OCI-LY3 (cell line): ENCODE data around the gene TXNL4A.

Experiments used
- H2AFZ ChIP-seq: fragments of 200-600, 300-600 bp; shearing (Covaris generic); 2 replicates; pipeline ENCODE4 v1.6.0; 2014; ENCODE audit warnings: antibody characterized with exemption, low read depth, low read length
- H3K27ac ChIP-seq: fragments of 200-600, 300-600 bp; sonication (generic); 2 replicates; pipeline ENCODE4 v1.5.1; 2014; ENCODE audit warnings: mild to moderate bottlenecking, low read length, moderate library complexity, mixed read lengths
- H3K27me3 ChIP-seq: fragments of 200-600, 300-600 bp; sonication (generic); 2 replicates; pipeline ENCODE4 v1.6.1; 2014; ENCODE audit warnings: low read depth, low read length, mixed read lengths
- H3K36me3 ChIP-seq: fragments of 200-600, 300-600 bp; sonication (generic); replicated peaks from 2 replicates; pipeline ENCODE3; 2014; ENCODE audit warnings: low read depth, low read length, mixed read lengths
- H3K4me1 ChIP-seq: fragments of 300-600, 200-600 bp; sonication (generic); 2 replicates; pipeline ENCODE4 v1.6.1; 2014; ENCODE audit warnings: low read length, mixed read lengths
- H3K4me2 ChIP-seq: fragments of 200-600, 300-600 bp; sonication (generic); 2 replicates; pipeline ENCODE4 v1.6.1; 2014; ENCODE audit warnings: low read length, mixed read lengths
- H3K4me3 ChIP-seq: fragments of 300-600, 200-600 bp; sonication (generic); 2 replicates; pipeline ENCODE4 v1.5.1; 2014; ENCODE audit warnings: antibody characterized with exemption, mild to moderate bottlenecking, low read length, moderate library complexity
- H3K79me2 ChIP-seq: fragments of 300-600, 200-600 bp; shearing (Covaris generic); 2 replicates; pipeline ENCODE4 v1.6.1; 2014; ENCODE audit warnings: mild to moderate bottlenecking, low read length, mixed read lengths
- H3K9ac ChIP-seq: fragments of 300-600, 200-600 bp; shearing (Covaris generic); 2 replicates; pipeline ENCODE4 v1.6.0; 2014; ENCODE audit warnings: mild to moderate bottlenecking, low read length, moderate library complexity
- H3K9me3 ChIP-seq: fragments of 200-600, 300-600 bp; shearing (Covaris generic); 2 replicates; pipeline ENCODE4 v1.6.1; 2014; ENCODE audit warnings: low read length, mixed read lengths; ENCODE audit not compliant: insufficient read depth
- H4K20me1 ChIP-seq: fragments of 200-600, 300-600 bp; sonication (generic); 2 replicates; pipeline ENCODE4 v1.6.1; 2016; ENCODE audit warnings: low read length, mixed read lengths; ENCODE audit not compliant: insufficient read depth
- CTCF ChIP-seq: fragments of 200-600, 300-600 bp; sonication (generic); IDR thresholded peaks from 2 replicates; pipeline ENCODE4 v1.5.1; 2014; ENCODE audit warnings: antibody characterized with exemption, low read length, low read depth
- EZH2phosphoT487 ChIP-seq: fragments of 200-600 bp; shearing (Covaris generic); IDR thresholded peaks from 2 replicates; pipeline ENCODE4 v1.6.1; 2018; ENCODE audit warnings: antibody characterized with exemption, mixed run types, low read depth

TXNL4A gene

GRCh38 chr18:80010551-80010906 is 22.2 kb upstream of the TXNL4A start:
- no peak overlapping the region for H3K27ac ChIP-seq
- H3K4me1 ChIP-seq = no peaks in the 10 kb centered on the region
- no peaks in the 10 kb centered on the region for H4K20me1 ChIP-seq
- no peak overlapping the region for H3K4me3 ChIP-seq
- no peak overlapping the region for H3K4me2 ChIP-seq
- no peaks in the 10 kb centered on the region for H3K36me3 ChIP-seq
- TF ChIP-seq EZH2phosphoT487 (no peak), CTCF (no peak)
- H2AFZ ChIP-seq = no peak overlapping the region
- H3K79me2 ChIP-seq = no peaks in the 10 kb centered on the region
- H3K9ac ChIP-seq = no peak overlapping the region
- peaks cover 4% of the 10 kb centered on the region; the same call in 1 of the 2 replicates for H3K9me3 ChIP-seq
- no peaks in the 10 kb centered on the region for H3K27me3 ChIP-seq

DNA sequence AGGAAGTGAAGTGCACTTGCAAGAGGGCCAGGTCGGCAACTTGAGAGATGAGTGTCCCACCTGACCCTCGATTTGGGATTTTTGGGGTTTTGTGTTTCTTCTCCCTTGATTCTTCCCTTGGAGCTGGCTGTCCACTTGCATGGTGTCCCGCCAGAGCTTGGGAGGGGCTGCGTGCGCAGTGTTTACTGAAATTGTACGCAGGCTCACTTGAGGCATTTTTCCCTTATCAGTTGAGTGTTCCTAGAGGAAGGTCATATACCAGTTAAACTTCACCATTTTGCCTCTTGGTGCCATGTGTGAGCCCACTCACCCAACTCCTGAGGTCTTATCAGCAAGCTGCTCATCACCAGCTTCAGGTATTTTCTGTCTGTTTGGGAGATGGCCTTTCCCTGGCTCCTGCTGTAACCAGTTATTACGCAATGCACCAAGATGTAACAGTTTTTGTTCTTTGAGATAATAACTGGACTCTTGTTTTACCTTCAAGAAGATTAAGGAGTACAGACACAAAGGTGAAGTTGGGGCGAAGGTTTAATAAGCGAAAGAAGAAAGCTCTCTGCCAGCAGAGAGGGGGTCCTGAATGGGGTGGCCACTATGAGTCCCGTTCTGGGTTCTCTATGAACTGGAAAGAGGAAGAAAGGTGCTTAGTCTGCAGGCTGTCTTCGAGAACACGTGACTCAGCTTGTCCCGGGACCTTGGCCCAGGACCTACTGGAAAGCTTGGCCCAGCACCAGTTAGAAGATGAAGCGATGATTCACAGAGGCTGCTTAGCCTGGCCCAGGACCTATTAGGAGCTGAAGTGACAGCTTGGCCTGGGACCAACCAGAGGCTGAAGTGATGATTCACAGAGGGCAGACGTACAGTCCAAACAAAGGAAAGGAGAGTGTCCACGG is 21.5 kb upstream of the TXNL4A start:
- TF ChIP-seq CTCF (no peak), EZH2phosphoT487 (no peak)
- peaks cover 4% of the 10 kb centered on the region; the same call in 1 of the 2 replicates for H3K9me3 ChIP-seq
- no peak overlapping the region for H3K9ac ChIP-seq
- no peaks in the 10 kb centered on the region for H3K27me3 ChIP-seq
- H4K20me1 ChIP-seq = no peaks in the 10 kb centered on the region
- no peak overlapping the region for H2AFZ ChIP-seq
- no peaks in the 10 kb centered on the region for H3K36me3 ChIP-seq
- no peaks in the 10 kb centered on the region for H3K79me2 ChIP-seq
- H3K4me3 ChIP-seq = no peak overlapping the region
- H3K4me2 ChIP-seq = no peak overlapping the region
- H3K27ac ChIP-seq = no peak overlapping the region
- H3K4me1 ChIP-seq = no peaks in the 10 kb centered on the region

GRCh38 chr18:80006724-80007123 is 18.4 kb upstream of the TXNL4A start:
- no peak overlapping the region for H3K27ac ChIP-seq
- no peak overlapping the region for H3K4me2 ChIP-seq
- H3K4me3 ChIP-seq = no peak overlapping the region
- no peak for TF ChIP-seq EZH2phosphoT487
- H3K36me3 ChIP-seq = no peaks in the 10 kb centered on the region
- H3K9ac ChIP-seq = no peak overlapping the region
- H4K20me1 ChIP-seq = no peaks in the 10 kb centered on the region
- H3K9me3 ChIP-seq = peaks cover 4% of the 10 kb centered on the region; the same call in 1 of the 2 replicates
- no peak overlapping the region for H2AFZ ChIP-seq
- no peaks in the 10 kb centered on the region for H3K79me2 ChIP-seq
- no peaks in the 10 kb centered on the region for H3K4me1 ChIP-seq
- no peaks in the 10 kb centered on the region for H3K27me3 ChIP-seq

- H3K4me3 ChIP-seq = no peak overlapping the region
- no peak overlapping the region for H2AFZ ChIP-seq
- H3K4me1 ChIP-seq = no peaks in the 10 kb centered on the region
- TF ChIP-seq CTCF (no peak), EZH2phosphoT487 (no peak)
- no peaks in the 10 kb centered on the region for H4K20me1 ChIP-seq
- no peak overlapping the region for H3K4me2 ChIP-seq
- no peaks in the 10 kb centered on the region for H3K79me2 ChIP-seq
- H3K27ac ChIP-seq = no peak overlapping the region
- no peaks in the 10 kb centered on the region for H3K36me3 ChIP-seq
- H3K27me3 ChIP-seq = no peaks in the 10 kb centered on the region
- no peak overlapping the region for H3K9ac ChIP-seq
- peaks cover 8% of the 10 kb centered on the region; the same call in 1 of the 2 replicates for H3K9me3 ChIP-seq
Observed at GRCh38 chr18:80004600-80005342, 16.4 kb upstream of the TXNL4A start.
